HS-5 (cell line): ENCODE results near the gene MRPL34.
"Not testable (repeated sequence)": the region's sequence is repeated elsewhere in the genome, so short reads cannot be mapped to it uniquely, and the experiment has no call there.

Source experiments
- DNase-seq: peaks from one replicate; pipeline ENCODE4 v3.0.0-alpha.2; 2012; ENCODE audit warnings: low read depth

The MRPL34 gene

DNA sequence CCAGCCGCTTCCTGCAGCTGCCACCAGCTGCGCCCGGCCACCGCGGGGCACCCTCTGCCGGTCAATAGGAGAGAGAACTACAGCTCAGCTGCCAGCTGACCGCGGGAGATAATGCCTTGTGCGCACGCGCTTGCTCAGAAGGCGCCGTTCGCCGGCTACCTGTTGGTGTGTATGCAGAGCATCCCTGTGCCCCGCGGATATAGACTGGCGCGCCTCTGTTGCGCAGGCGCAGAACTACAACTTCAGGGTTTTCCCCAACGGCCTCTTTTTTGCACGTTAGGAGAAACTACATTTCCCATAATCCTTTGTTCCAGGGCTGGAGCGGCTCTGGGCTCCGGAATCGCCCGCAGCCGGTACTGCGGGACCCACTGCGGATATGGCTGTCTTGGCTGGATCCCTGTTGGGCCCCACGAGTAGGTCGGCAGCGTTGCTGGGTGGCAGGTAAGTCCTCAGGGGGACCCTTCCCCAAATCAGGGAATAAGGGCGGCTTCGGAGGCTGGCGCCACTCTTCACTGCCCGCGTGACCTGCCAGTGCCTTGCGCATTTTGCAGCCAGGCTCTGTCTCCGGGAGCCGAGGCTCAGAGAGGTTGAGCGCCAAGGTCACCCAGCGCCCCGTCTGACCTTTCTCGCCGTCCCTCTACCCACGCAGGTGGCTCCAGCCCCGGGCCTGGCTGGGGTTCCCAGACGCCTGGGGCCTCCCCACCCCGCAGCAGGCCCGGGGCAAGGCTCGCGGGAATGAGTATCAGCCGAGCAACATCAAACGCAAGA, at the start of gene MRPL34:
Gene MRPL34, plus strand, starts transcription at position 356 of the 768 bp plus-strand sequence. Its CDS starts 21 bp downstream, at position 377.
- peak; percentile 92 for DNase-seq

DNA sequence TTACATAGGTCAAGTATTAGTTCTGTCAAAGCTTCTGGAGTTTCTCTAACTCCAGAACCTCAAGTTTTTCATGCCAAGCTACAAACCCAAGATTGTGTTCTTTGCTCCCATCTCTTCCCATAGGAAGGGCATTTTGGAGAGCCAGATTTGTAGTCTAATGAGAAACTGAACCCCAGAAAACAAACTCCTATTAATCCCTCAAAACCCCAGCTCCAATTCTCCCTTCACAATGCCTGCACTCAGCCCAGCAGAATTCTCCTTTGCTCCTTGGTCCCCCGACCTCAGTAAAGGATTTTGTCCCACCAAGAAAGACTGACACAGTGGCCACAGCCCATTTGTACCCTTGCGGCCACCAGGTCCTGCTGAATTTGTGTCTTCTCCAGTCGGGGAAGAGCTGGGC, 49.5 kb upstream of the MRPL34 start:
- DNase-seq: no peak

- DNase-seq: no peak
Measured at GRCh38 chr19:17259118-17259780, 46.4 kb upstream of the MRPL34 start.

- no peak for DNase-seq
Measured at GRCh38 chr19:17259934-17260333, 45.7 kb upstream of the MRPL34 start.

GRCh38 chr19:17260842-17261325, 44.8 kb upstream of the MRPL34 start:
- DNase-seq: no peak

GRCh38 chr19:17262557-17262956, 43.1 kb upstream of the MRPL34 start:
- no peak for DNase-seq

GRCh38 chr19:17263712-17264640, 41.7 kb upstream of the MRPL34 start:
- DNase-seq: no peak

GRCh38 chr19:17264641-17264979, 41.1 kb upstream of the MRPL34 start, which contains the start of gene USHBP1:
TSS of gene USHBP1 (minus strand) at chr19:17264745. CDS start at chr19:17264299, 446 bp downstream.
- no peak for DNase-seq

GRCh38 chr19:17266026-17266425, 39.6 kb upstream of the MRPL34 start:
- DNase-seq: no peak

- DNase-seq: no peak
Measured at GRCh38 chr19:17266589-17266974, 39.1 kb upstream of the MRPL34 start.

DNA sequence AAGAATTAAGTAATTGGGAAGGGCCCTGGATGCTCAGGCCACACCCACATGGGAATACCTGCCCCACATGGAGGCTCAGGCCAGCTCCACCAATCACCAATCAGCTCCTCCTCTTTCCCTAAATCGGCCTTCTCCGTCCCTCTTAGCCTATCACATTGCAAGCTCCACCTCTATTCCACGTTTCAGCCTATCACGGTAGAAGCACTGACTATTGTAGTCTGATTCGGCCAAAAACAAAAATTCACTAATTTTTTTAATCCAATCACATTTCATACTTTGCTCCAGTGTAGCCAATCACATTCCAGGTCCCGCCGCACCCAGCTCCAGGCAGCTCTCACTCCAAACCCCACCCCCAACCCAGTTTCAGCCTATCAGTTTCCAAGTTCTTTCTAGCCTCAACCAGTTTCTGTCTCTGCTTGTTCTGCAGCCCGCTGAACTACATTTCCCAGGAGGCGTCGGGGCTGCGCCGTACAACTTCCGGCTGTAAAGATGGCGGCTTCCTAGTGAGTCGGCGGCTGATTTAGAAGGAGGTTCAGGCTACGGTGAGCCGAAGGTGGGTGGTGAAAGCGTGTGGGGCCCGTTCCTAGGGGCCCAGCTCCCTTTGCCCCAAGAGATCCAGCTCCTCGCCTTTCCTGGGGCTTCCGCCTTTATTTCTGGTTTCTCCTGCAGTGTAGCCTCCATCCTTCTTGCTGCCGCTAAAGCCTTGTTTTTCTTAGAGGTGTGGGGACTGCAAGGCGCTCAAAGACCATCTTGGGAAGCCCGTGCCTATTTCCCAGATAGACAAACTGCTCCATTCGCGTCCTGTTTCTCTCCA, 38.5 kb upstream of the MRPL34 start, which contains the start of gene BABAM1:
Gene BABAM1, plus strand, starts transcription at position 469 of the 814 bp plus-strand sequence. CDS start 1,364 bp downstream, outside the sequence.
- DNase-seq: peak; percentile 95

- no peak for DNase-seq
Measured at GRCh38 chr19:17268754-17269153, 36.9 kb upstream of the MRPL34 start.

- not testable (repeated sequence) for DNase-seq
Measured at GRCh38 chr19:17274892-17275291, 30.8 kb upstream of the MRPL34 start.

- no peak for DNase-seq
Measured at GRCh38 chr19:17275441-17276175, 30.1 kb upstream of the MRPL34 start.

DNA sequence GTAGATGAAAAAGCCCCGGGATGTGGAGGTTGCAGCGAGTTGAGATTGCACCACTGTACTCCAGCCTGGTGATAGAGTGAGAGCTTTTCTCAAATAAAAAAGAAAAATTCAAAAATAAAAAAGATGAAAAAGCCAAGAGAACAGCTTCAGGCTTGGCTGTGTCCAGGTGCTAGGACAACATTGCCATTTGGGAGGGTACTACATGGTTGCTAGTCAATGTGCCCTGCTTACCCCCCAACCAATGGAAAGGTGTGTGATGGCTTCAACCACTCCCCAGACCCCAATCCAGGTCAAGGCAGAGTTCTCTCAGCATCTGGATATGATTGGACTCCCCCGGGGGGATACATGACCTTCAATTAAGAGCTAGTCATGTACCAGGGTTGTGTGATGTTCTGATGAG, 26.2 kb upstream of the MRPL34 start:
- no peak for DNase-seq

DNA sequence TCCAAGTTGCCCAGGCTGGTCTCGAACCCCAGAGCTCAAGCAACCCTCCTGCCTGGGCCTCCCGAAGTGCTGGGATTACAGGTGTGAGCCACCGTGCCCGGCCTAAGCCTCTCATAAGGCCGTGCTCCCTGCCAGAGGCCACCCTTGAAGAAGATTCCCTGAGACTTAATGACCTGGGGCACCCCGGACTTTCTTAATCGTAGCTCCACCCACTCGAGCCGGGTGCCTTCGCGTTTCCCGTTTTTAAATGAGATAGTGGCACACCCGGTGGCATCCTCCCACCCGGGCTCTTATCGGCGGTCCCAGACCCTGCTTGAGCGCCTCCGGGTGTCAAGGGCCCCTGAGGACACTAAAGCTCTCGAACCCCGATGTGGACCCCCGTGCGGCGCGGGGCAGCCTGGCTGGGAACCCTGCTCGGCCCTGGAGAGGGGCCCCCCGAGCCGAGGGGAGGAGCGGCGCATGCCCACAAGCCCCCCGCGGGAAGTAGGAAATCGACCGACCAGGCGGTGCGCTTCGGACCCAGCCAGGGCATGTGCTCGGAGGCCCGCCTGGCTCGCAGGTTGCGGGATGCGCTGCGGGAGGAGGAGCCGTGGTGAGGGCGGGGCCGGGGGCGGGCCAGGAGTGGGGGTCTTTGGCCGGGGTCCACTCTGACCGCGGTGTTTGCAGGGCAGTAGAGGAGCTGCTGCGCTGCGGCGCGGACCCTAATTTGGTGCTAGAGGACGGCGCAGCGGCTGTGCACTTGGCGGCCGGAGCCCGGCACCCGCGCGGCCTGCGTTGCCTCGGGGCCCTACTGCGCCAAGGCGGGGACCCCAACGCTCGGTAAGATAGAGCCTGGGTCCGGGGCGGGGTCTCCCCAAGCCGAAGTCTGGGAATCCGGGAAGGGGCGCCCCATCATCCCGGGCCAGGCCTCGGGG, 24.0 kb upstream of the MRPL34 start, which contains the start of gene ANKLE1:
Gene ANKLE1, plus strand, starts transcription at position 511 of the 914 bp plus-strand sequence. Its CDS starts 20 bp downstream, at position 531.
- DNase-seq: no peak

- DNase-seq: no peak
Measured at GRCh38 chr19:17282488-17283125, 23.1 kb upstream of the MRPL34 start.

DNA sequence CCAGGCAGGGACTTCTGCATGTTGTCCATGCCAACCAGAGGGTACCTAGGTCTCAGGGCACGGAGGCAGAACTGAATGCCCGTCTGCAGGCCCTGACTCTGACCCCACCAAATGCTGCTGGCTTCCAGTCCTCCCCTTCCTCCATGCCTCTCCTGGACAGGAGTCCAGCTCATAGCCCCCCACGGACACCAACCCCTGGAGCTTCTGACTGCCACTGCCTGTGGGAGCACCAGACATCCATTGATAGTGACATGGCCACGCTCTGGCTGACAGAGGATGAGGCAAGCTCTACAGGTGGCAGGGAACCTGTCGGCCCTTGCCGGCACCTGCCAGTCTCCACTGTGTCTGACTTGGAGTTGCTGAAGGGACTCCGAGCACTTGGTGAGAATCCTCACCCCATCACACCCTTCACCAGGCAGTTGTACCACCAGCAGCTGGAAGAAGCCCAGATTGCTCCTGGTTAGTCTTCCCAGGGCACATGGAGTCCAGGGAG, 22.1 kb upstream of the MRPL34 start:
- DNase-seq: no peak
